ENCODE results near the gene MAPK8IP1.
"Not testable (repeated sequence)": the region's sequence is repeated elsewhere in the genome, so short reads cannot be mapped to it uniquely, and the experiment has no call there.

The MAPK8IP1 gene

DNA sequence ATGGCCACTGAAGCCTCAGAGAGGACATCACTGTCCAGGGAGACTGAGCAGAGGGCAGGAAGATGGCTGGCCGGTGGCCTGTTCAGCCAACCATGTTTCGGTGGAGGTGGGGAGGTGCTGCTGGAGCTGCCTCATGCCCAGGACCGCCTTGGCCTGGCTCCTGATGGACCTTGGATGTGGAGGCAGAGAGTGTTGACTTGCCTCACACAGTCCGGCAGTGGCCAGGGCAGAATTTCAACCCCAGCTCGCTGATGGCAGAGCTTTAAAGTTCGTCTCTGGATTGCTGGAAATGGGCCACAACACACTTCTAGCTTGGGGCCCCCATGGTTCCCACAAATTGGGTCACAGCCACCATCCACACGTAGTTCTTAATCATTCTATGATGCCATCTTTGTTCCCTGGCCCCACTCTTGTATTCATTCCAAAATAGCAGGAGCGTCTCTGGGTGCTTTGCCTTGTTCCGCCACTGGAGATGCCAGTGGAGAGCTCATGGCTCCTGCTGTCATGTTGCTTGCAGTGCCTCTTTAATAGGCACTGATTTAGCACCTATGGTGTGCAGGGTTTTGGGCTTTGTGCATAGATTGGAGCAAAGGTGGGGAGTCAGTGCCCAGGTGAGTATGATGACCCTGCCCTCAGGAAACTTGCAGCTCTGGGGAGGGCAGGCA is 5.6 kb downstream of the MAPK8IP1 start:
- no peak for DNase-seq

DNA sequence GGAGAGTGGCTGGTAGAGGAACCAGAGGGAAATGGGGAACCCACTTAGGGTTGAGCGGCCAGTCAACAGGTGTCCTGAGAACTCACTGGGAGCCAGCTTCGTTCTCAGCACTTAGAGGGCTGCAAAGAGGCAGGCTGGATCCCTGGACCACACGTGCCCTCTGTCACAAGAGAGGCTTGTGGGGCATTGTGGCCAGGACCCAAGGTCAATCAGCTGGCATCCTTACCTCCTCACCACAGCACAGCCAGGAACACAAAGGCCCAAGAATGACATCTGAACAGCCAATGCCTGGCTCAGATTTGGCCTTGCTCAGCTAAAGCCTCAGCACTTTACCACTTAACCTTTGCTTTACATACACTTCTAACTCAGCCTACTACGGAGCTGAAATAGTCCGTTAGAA is 7.4 kb downstream of the MAPK8IP1 start:
- DNase-seq, result no peak

DNA sequence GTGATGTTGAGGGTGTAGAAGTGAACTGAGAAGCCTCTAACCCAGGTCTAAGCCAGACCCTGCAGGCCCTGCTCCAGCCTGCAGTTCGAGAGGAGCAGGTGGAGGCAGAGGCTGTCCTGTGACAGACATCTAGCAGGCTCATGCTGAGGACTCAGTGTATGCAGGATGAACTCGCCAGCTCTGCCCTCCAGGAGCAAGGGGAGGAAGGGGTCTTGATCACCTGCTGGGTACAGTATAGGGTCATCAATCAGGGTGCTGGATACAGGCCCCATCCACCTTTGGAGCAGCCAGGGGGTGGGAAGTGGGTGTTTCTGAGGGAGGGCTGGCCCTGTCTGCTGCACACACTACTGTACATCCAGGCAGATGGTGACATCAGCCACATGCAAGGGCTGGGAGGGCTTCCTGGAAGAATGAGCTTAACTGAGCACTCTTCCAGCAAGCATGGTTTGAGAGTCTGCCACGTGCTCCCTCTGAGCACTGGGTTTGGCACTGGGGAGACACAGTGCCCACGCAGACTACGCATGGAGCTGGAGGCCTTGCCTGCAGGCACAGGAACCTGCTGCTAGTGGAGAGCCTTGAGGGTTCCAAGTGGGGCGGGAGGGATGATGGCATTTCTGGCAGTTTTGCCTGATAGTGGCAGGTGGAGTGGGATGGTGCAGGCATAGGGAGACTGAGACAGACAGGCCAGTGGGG is 9.2 kb downstream of the MAPK8IP1 start:
- no peak for DNase-seq

DNA sequence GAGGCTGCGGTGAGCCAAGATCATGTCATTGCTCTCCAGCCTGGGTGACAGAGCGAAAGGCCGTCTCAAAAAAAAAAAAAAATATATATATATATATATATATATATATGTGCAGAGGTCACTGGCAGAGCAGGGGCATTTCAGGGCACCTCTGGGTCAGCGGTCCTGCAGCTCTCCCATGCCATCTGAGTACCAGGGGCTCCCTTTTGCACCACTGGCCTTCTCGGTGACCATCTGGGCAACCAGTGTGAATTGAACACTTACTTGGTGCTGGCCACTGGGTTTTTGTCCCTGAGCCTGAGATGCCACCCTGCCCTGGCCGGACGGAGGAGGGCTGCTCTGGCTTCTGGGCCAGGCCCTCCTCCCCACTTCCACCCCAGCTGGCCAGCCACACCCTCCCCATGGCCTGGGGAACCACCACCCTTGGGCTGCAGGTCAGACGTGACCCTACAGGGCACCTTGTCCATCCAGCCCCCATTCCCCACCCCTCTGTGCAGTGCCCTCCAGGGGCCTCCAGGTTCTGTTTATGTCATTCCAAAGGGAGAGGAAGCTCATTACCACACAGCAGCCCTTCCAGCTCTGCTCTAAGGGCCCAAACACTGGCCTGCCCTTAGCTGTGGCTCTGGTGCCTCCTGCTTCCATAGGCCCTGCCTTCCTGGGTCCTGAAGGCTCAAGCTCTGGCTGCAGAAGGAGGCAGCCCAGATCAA is 10.3 kb downstream of the MAPK8IP1 start:
- no peak for DNase-seq

DNA sequence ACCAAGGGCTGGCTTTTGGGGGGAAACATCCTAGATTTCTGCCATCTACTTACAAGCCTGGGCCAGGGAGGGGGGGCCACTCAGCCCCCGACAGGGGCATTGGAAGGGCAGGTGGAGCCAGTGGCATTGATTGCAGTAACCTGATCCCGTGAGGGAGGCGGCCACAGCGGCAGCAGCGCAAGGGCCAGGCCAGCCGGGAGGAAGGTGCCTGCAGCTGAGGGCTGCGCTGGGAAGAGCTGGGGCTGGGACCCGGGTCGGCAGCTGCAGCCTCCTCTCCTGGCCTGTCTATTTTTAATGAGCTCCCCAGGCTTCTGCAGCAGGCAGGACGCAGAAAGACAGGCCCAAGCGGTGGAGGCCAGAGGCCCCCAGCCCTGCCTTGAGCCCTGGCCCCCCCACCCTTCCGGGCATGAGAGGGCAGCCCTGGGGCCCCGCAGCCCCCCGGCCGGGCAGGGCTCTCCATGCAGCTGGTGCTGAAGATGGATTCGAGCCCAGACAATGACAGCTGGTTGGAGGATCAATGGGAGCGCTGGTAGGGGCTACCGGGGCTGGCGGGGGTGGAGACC is 11.1 kb downstream of the MAPK8IP1 start:
- DNase-seq, result no peak

DNA sequence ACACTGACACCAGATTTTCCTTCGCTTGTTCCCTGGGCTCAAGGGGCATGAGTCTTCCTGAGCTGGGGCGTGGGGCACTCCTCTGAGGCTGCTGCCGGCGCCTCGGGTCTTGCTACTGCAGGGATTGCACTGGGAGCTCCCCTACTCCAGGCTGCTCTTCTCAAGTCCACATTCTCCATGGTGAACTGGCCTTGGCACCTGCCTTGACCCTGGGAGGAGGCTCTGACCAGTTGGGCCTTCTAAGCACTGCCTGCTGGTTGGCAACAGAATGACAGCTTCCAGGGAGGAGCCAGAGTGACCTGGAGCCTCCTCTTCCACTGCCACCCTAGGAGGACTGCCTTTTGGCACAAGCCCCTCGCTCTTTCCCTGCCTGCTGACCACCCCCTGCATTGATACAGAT is 12.1 kb downstream of the MAPK8IP1 start:
- no peak for DNase-seq

DNA sequence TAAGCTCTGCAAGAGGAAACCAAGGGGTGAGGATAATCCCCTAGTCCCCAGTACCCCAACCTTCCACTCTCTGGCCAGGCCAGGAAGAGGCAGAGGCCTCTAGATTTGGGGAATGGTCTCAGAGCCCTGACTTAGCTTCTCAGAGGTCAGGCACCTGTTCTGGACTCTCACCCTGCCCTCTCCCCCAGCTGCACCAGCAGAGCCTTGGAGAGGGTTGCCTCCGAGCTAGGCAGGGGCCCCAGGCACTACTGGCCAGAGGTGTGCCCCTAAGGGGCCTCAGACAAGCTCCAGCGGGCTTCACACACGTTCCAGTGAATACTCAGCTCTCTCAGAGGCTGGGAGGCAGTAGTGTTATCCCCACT is 13.6 kb downstream of the MAPK8IP1 start:
- no peak for DNase-seq

DNA sequence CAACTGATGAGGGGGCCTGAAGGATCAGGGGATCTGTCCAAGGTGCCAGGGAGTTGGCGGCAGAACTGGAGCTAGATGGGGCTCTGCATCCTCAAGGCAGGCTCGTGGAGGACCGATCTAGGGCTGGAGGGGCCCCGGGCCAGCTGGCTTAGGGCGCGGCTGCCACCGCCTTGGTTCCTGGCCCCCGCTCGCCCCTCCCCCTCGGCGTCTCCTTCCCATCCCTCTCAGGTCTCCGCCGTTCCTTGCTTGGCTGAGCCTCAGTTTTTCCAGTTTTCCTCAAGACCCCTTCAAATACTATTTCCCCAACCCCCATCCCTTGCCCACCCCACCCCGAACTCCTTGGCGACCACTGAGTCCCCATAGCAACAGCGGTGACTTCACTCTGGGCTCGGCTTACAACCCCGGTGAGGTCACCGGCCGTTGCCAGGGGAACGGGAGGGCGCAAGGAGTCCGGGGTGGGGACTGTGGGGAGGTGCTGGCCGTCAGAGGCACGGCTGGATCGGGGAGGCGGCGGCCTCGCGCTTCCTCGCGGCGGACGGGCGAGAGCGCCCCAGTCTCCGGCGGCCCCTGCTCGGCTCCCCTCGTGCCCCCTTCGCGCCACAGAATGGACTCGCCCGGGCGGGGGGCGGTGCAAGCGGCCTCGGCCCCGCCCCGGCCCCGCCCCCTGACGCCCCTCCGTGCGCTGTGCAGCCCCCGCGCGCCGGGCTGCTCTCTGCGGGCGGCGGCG is 14.2 kb downstream of the MAPK8IP1 start:
- peak; percentile 60 for DNase-seq

DNA sequence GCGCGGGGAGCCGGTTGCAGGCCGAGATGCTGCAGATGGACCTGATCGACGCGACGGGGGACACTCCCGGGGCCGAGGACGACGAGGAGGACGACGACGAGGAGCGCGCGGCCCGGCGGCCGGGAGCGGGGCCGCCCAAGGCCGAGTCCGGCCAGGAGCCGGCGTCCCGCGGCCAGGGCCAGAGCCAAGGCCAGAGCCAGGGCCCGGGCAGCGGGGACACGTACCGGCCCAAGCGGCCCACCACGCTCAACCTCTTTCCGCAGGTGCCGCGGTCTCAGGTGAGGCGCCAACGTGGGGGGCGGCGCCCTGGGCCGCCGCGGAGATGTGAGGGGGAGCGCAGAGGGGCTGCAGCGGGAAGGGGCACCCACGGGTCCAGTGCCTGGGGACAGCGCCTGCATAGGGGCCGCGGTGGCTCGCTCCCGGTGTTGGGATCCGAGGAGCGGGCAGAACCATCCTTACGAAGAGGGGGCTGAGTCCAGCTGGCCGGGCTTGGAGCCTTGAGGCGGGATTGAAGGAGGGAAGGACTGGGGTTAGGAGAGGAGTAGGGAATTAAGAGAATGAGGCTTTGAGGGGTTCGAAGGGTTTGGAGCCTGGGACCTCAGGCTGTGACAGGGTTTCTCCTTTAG is 14.8 kb downstream of the MAPK8IP1 start:
- not testable (repeated sequence) for DNase-seq

DNA sequence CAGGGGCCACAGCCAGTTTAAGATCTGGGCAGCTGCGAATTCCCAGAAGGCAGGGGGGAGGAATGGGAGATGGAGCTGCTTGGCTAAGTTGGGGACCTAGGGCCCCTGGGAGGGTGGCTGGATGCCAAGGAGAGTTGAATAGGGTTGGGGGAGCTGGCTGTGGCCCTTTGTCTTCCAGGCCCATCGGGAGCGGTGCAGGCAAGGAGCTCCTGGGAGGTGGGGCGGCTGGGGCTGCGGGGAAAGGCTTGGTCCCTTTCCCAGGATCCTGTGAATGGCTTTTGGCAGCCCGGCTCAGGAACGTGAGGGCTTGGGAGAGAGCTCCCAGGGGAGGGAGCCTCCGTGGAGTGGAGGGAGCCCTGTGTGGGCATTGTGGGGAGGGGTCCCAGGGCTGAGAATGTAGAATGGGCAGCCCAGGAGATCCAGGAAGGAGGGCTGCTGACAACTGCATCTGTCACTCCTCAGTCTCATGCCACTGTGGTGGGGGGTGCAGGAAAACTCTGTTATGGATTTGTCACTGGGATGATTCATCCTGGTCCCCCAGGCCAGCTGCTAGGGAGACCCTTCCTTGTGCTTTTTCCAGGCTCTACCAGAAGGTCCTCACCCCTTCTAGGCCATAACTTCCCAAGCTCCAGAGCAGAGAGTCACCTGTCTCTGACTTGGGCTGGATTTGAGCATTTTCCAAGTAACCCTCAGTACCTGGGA is 15.6 kb downstream of the MAPK8IP1 start:
- DNase-seq, result no peak

DNA sequence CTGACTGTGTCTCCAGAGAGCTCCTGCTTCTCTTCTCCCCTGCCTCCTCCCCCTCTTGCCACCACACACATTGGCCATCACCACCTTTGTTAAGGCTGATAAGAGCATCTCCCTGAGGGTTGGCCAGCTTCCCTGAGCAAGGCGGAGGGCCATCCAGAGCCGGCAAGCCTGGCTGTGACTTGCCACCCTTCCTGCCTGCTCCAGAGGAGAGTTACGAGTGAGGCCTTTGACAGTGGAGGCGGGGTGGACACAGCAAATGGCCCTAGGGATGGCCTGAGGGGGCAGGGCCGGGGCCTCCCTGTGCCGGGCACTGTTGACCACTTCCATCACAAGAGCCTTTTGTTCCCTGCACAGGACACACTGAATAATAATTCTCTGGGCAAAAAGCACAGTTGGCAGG is 16.2 kb downstream of the MAPK8IP1 start:
- DNase-seq, result no peak

DNA sequence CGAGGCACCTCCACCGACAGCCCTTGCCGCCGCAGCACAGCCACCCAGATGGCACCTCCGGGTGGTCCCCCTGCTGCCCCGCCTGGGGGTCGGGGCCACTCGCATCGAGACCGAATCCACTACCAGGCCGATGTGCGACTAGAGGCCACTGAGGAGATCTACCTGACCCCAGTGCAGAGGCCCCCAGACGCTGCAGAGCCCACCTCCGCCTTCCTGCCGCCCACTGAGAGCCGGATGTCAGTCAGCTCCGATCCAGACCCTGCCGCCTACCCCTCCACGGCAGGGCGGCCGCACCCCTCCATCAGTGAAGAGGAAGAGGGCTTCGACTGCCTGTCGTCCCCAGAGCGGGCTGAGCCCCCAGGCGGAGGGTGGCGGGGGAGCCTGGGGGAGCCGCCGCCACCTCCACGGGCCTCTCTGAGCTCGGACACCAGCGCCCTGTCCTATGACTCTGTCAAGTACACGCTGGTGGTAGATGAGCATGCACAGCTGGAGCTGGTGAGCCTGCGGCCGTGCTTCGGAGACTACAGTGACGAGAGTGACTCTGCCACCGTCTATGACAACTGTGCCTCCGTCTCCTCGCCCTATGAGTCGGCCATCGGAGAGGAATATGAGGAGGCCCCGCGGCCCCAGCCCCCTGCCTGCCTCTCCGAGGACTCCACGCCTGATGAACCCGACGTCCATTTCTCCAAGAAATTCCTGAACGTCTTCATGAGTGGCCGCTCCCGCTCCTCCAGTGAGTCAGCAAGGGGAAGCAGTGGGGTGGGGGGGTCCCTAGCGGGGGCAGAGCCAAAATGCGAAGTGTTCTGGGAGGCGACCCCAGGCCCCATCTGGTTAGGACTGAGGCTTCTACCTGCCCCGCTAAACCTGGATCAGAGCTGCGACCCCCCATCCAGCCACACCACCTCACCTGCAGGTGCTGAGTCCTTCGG is 17.3 kb downstream of the MAPK8IP1 start:
- DNase-seq, result no peak

DNA sequence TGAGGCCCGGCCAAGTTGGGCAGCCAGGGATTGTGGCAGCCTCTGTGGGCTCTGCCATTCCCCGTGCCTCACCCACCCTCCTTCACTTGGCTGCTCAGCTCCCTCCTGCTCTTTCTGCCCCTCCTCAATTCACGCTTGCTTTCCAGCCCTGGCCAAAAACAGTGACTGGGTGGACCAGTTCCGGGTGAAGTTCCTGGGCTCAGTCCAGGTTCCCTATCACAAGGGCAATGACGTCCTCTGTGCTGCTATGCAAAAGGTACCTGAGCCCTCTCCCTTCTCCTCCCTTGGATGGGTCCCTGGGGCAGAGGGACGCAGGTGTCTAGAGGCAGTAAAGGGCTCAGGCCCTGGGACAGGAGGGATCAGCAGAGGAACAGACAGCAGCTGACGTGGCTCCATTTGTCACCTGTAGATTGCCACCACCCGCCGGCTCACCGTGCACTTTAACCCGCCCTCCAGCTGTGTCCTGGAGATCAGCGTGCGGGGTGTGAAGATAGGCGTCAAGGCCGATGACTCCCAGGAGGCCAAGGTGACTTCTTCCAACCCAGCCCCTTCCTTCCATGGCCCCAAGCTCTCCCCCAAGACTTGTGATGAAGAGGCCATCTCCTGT is 19.0 kb downstream of the MAPK8IP1 start:
- no peak for DNase-seq

DNA sequence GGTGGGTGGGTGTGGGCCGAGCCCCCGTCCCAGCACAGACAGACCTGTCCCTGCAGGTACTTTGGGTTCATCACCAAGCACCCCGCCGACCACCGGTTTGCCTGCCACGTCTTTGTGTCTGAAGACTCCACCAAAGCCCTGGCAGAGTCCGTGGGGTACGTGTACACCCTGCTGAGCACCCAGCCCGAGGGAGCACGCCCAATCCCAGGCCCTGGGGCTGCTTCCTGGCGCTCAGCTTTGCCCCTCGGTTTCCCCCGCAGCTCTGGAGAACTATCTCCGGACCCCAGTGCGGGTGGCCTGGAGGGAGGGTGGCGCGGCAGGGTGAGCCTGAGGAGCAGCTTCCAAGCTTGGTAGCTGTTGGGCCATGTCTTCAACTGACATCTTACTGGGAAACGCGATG is 19.6 kb downstream of the MAPK8IP1 start:
- DNase-seq, result no peak

DNA sequence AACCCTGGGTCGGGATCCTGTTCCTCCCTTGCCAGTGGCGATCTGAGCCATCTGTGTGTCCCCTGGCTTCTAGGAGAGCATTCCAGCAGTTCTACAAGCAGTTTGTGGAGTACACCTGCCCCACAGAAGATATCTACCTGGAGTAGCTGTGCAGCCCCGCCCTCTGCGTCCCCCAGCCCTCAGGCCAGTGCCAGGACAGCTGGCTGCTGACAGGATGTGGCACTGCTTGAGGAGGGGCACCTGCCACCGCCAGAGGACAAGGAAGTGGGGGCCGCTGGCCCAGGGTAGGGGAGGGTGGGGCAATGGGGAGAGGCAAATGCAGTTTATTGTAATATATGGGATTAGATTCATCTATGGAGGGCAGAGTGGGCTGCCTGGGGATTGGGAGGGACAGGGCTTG is 20.1 kb downstream of the MAPK8IP1 start:
- DNase-seq, result not testable (repeated sequence)

DNA sequence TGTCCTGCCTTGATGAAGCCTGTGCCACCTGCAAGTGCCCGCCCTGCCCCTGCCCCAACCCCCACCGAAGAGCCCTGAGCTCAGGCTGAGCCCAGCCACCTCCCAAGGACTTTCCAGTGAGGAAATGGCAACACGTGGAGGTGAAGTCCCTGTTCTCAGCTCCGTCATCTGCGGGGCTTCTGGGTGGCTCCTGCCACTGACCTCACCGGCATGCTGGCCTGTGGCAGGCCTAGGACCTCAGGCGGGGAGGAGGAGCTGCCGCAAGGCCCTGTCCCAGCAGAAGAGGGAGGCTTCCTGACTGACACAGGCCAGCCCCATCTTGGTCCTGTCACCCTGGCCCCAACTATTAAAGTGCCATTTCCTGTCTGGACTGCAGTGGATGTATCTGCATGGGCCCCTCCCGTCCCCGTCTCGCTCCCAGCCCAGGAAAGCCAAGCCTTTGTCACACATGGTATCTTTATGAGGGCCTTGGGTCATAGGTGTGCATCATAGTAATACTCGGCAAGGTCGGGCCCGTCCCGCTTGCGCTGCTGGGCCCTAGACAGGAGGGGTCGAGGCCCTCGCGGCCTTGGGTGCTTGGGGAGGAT is 20.7 kb downstream of the MAPK8IP1 start:
- DNase-seq, result no peak

DNA sequence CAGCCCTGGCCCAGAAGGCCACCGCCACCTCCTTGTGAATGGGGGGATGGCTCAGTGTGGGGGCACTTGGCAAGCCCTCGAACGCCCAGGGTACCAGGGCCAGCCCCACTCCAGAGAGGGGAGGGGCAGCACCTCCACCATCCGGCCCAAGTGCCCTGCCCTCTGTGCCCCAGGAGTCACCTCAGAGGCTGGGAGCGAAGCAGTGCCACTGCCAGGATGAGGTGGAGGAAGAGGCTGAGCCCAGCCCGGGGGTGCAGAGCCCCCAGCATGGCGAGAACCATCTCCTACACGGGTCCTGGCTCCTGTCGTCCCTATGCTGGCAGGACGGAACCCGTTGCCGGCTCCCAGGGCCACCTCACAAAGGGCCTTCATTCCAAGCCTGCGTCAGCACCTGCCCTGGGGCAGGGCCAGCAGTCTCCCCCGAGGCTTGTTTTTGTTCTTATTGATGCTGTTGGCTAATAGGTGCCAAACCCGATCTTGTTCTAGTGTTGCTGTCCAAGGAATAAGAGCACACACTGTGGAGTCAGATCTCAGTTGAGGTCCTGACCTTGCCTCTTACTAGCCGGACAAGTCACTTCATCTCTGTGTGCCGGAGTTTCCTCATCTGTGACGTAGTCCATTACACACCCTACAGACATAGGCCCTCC is 21.6 kb downstream of the MAPK8IP1 start, which contains the start of gene FREY1:
Gene FREY1, minus strand, starts transcription at position 307 of the 647 bp plus-strand sequence. Its CDS starts 26 bp downstream, at position 281.
- no peak for DNase-seq

DNA sequence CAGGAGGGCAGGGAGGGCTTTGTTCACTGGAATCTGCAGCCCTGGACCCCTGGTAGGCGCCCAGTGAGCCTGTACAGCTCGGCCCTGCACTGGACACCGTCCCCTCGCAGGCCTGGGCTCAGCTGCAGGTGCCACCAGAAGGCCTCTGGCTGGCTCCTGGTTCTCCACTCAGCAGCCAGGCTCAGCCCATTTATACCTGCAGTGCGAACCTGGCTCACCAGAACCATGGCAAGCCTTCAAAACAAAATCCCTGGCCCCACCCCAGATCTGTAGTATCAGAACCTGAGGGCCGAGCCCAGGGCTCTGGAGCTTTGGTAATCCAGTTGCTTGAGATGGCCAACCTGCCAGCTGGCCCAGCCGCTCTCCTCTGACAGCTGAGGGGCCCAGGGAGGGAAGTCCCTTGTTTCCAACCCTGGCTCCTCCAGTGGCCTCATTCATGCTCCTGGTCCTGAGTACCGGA is 22.5 kb downstream of the MAPK8IP1 start:
- no peak for DNase-seq
